Stimulated activated CD4-positive, alpha-beta T cell treated with anti-CD3 and anti-CD28 coated beads, TNF-alpha, amount 100 ng/mL, for 48 hours (primary cell): ENCODE results near the gene HES5.

ENCODE experiments used
- DNase-seq, 3 donors: peaks; one replicate each; pipeline ENCODE4 v3.0.0-alpha.2; 2020; ENCODE audit warnings: low read depth in 3 of 3

The HES5 gene

GRCh38 chr1:2516124-2516523 lies 13.9 kb downstream of the HES5 start:
- DNase-seq, result no peak

- no peak for DNase-seq
These were observed 14.3 kb downstream of the HES5 start for GRCh38 chr1:2515763-2516080.

DNA sequence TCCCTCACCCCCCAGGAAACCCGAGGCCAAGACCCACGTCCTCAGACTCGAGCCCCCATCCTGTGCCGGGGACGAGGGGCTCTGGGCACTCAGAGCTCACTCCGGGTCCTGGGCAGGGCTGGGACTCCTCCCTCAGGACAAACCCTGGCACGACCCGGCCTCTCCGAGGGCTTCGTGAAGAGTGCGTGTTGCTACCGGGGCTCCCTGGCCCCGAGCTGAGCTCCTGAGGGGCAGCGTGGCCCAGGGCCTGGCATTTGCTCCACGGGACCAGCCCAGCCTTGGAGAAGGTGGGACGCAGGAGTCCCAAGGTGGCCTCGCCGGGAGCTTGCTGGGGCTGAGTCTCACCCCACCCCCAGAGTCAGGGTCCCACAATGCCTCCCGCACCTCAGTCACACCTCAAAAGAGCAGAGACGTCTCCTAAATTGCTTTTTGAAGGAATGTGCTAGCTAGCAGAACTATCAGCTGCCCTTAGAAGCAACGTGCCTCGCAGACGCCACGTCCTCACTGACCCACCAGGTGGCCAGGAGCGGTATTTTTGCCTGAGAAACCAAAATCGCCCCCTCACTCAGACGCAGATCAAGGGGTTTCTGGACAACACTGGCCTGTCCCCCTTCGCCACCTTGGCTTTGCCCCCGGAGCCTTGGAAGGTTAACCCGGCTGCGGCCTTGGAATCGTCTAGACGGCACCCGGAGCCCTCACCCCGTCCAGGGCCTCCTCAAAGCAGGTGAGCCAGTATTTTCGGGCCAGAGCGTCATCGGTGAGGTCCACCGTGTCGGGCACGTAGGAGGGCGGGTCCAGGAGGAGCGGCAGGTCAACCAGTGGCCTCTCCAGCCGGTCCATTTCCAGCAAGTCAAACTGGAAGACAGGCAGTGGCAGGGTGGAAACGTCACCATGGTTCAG lies 14.9 kb downstream of the HES5 start:
- no peak for DNase-seq

DNA sequence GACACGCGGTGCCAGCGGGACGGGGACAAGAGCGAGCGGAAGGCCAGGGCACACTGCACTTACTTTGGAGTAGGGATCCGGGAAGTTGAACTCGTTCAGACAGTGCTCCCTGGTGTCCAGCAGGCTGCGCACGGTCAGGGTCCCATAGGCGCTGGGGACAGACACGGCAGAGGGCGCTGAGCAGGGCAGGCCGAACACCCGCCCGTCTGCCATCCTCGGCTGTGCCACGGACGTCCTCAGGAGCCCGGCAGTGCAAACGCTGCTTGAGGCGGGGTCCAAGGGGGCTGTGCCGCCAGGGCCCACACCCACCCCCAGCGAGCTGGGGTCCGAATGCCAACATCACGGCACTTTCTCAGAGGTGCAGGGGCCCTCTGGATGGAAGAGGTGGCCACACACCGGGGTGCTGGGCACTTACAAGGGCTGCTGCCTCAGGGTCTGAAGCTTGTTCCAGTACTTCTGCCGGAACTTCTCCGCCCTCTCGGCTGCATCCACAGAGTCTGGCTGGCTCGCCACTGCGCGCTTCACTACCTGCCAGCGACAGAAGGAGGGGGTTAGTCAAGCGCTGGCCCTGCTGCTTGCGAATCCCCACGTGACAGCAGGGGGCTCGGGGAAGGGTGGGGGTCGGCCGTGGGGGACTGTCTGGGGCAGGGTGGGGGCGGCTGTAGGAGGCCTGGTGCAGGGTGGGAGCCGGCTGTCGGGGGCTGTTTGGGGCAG lies 16.0 kb downstream of the HES5 start:
- no peak for DNase-seq

DNA sequence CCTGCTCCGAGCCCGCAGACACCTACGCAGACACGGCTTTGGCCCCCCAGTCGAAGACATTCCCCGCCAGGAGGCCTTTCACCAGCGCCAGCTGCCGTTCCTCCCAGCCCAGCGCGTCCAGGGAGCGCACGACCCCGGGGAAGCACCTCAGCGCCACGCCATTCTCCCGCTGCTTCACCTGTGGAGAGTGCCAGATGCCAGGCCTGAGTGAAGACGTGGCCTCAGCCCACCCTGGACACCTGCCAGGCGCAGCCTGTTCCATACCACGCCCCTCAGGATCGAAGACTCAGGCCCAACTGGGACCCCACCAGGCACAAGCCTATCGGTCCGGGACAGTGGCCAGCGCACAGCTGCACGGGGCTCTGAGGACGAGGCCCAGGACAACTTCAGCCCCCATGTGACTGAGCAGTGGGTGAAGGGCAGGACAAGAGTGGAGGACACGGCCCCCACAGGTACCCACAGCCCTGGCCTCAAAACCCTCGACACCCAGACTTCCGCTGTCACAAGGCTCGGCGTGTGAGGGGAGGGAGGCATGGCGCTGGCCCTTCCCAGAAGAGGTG lies 17.1 kb downstream of the HES5 start:
- DNase-seq, result no peak

DNA sequence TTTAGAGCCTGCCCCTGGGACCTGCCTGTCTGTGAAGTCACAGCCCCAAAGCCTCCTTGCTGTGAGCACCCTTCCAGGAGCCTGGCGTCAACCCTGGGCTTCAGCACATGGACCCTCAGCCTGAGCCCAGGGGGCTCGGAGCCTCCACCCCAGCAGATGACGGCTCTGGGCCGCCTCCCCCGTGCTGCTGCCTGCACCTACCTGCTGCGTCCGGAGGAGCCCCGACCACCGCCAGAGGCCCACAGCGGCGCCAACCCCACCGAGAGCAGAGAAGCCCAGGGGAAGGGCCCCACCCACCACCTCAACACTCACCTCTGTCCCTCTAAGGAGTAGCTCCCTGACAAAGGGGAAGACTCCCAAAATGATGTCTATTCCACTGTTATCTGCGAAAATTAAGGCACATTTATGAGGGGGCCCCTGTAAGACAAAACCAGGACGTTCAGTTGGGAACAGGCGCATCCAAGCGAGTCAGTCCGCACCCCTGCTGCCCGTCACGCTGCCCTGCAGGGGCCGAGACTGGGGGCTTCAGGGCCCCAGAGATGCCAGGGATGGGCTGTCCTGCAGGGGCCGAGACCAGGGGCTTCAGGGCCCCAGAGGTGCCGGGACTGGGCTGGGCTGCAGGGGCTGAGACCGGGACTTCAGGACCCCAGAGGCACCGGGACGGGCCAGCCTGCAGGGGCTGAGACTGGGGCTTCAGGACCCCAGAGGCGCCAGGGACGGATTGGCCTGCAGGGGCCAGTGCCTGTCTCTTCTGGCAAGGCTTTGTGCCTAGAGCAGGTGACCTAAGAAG lies 19.5 kb downstream of the HES5 start:
- DNase-seq, result no peak

- no peak for DNase-seq
These were observed 20.5 kb downstream of the HES5 start for GRCh38 chr1:2509589-2509988.

DNA sequence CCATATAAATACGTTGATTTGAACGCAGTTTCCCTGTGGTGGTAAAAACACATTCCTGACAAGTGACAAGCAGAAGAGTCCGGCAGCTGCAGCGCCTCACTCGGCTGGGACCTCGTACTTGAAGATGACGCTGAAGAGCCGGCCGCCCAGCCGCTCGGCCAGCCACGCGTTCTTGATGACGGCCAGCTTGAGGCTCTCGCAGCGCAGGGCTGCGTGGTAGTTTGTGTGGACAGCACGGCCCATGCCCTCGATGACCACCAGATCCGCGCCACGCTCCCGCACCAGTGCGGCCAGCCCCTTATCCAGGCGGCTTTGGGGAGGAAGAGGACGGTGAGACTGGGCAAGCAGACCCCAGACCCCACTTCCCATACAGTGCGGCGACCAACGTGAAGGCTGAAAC lies 21.3 kb downstream of the HES5 start:
- no peak for DNase-seq

DNA sequence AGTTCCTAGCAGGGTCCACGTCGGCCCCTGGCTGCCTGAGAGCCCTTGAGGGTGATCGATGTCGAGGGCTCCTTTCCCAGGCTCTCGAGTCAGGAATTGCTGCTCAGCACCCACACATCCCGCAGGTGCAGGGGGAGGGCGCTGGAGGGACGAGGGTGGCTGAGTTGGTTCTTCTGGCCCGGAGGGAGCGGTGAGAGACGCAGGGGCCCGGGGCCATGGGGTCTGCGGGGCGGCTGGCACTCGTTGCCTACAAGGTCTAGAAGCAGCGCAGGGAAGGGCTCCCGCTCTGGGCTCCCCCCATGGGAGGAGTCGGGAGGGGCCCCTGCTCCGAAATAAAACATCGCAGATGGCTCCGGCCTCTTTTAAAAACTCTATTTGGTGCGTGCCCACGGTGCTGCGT lies 21.9 kb downstream of the HES5 start:
- DNase-seq, result no peak

GRCh38 chr1:2507744-2508155 lies 22.3 kb downstream of the HES5 start:
- no peak for DNase-seq

DNA sequence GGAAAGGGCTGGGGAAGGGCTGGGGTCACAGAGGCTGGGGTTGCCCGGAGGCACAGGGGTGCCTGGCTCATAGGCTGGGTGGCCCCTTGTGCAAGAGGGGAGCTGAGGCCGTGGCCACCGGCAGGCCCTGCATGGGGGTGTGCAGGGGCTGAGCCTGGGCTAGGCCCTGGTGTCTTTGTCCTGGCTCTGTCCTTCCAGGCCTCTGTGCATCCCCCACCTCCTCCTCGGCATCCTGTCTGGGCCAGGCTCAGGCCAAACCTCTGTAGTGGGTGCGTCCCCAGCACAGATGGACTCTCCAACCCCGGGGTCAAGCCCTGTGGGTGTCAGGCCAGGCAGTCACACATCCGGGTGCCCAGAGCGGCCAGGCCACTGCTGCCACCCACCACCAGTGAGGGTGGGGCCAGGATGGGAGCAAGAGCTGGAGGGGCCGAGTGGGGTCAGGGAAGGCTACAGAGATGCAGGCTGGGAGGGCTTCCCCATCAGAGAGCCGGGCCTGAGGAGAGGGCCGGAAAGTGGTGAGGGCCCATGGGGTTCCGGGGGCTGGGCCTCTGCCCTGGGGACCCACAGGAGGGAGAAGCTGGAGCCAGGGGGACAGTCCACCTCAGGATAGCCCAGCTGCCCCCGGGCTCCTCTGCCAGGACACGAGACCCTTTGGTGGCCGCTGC lies 23.0 kb downstream of the HES5 start:
- no peak for DNase-seq

DNA sequence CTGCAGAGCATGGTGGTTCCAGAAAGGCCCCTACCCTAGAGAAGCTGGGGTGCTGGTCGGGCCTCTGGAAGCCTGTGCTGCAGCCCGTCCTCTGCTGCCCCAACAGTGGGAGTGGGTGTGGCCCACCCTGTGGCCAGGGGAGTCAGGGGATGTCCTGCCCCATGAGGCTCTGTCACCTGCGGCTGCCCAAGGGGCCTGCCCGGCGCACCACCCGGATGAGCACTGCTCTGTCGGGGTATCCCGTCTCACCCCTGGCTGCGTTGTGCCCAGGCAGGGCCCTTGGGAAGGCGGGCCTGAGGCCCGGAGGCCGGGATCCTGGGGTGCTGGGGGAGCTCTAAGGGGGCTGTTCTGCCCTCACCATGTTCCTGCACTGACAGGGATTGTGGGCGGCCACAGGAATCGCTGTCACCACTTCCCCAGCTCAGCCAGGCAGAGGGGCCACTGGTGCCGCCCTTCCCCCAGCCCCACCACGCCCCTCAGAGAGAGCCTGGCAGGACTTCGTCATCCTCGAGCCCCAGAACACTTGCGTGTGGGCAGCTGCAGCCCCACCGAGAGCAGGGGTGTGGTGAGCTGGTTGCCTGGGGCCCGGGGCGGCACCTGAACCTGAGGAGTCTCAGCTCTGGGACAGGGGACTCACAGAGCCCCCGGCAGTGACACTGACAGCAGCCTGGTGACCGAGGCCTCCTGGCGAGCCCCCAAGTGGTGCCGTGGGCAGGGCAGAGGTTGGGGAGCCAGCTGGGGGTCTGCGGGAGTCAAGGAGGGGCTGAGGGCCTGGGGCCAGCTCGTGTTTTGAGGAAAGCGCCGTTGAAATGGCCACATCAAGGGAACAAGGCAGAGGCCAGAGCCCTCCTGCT lies 23.8 kb downstream of the HES5 start:
- no peak for DNase-seq

GRCh38 chr1:2505461-2505994 lies 24.5 kb downstream of the HES5 start:
- no peak for DNase-seq

GRCh38 chr1:2504949-2505272 lies 25.2 kb downstream of the HES5 start:
- DNase-seq, result no peak

GRCh38 chr1:2504225-2504948 lies 25.7 kb downstream of the HES5 start:
- no peak for DNase-seq

GRCh38 chr1:2503554-2504224 lies 26.4 kb downstream of the HES5 start:
- no peak for DNase-seq

DNA sequence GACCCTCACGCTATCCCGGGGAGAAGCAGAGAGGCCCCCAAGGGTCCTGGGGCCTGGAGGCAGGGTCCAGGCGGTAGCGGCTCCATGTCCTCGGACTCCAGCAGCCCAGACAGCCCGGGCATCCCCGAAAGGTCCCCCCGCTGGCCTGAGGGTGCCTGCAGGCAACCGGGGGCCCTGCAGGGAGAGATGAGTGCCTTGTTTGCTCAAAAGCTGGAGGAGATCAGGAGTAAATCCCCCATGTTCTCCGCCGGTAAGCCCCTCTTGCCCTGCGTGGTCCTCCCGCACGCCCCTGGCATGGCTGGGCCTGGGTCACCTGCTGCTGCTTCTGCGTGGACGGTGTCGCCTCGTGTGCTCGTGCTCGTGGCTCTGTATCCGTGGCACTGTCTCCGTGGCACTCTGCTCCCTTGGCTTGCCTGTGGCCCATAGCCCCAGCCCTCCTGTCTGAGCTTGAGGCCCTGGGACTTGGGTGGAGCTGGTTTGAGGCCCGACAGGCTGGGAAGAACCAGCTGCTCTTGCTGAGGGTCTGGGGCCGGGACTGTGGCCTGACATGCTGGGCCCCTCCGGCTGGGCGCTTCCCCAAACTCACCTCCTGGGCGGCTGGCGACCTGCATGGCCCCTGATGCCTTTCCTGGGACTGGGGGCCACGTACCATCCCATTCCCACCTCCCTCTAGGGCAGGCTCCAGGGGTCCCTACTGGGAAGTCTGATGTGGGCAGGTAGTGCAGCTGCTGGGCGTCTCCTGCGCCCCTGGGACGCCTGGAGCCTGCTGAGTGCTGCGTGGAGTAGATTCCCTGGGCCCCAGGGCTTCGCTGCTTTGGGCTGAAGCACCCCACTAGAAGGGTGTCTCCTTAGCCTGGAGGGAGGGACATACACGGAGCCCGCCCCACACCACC lies 27.2 kb downstream of the HES5 start:
- DNase-seq, result no peak

- DNase-seq, result no peak
These were observed 27.9 kb downstream of the HES5 start for GRCh38 chr1:2502210-2502609.

GRCh38 chr1:2501820-2502119 lies 28.3 kb downstream of the HES5 start:
- no peak for DNase-seq
